Keratinocyte (primary cell): ENCODE data around the gene GJA3. TPM values are rescaled to one million over a fixed set of nuclear protein-coding genes. Genes with fewer than 3 reads are reported as not detected.
A peak's percentile ranks its signal among the peaks of the same experiment; 100 is the strongest.

Source experiments
- DNase-seq: peaks from one replicate; pipeline ENCODE4 v3.0.0-alpha.2; 2011; ENCODE audit warnings: low read depth, missing footprints, low spot score
- FAIRE-seq: peaks from 2 replicates; lab custom pipeline; 2011; peaks lifted over from hg19 to GRCh38; lab: Jason Lieb, UNC
- H2AFZ ChIP-seq: 2 replicates; pipeline ENCODE4 v1.6.0; 2012; ENCODE audit warnings: low read length, control low read depth, inconsistent platforms; ENCODE audit not compliant: control insufficient read depth
- H3K27ac ChIP-seq: 2 replicates; pipeline ENCODE4 v1.5.1; 2011; ENCODE audit warnings: low read length; ENCODE audit not compliant: control insufficient read depth, insufficient read depth
- H3K27me3 ChIP-seq: 3 replicates; pipeline ENCODE4 v1.6.0; 2011; ENCODE audit warnings: low read length; ENCODE audit not compliant: control insufficient read depth, insufficient read depth; ENCODE audit errors: extremely low read depth
- H3K36me3 ChIP-seq, 2 experiments: 2 replicates in 1 of 2; 3 replicates in 1 of 2; pipeline ENCODE4 v1.5.1; 2011; ENCODE audit warnings: low read length in 2 of 2, mild to moderate bottlenecking in 1 of 2; ENCODE audit not compliant: control insufficient read depth in 2 of 2, insufficient read depth in 2 of 2; ENCODE audit errors: extremely low read depth in 1 of 2
- H3K4me1 ChIP-seq: 3 replicates; pipeline ENCODE4 v1.5.1; 2011; ENCODE audit warnings: low read length; ENCODE audit not compliant: control insufficient read depth, insufficient read depth; ENCODE audit errors: extremely low read depth
- H3K4me2 ChIP-seq: 3 replicates; pipeline ENCODE4 v1.6.0; 2011; ENCODE audit warnings: low read depth, low read length; ENCODE audit not compliant: control insufficient read depth, insufficient read depth; ENCODE audit errors: extremely low read depth
- H3K4me3 ChIP-seq, 3 experiments: fragments of 200-600 bp in 1 of 3; sonication (generic) in 1 of 3; 2 replicates in 2 of 3; 3 replicates in 1 of 3; pipeline ENCODE4 v1.5.1; 2011 to 2016; ENCODE audit warnings: low read length in 3 of 3, mild to moderate bottlenecking in 3 of 3, control low read depth in 2 of 3, inconsistent platforms in 1 of 3, low read depth in 1 of 3, mixed read lengths in 1 of 3, mixed run types in 1 of 3, moderate library complexity in 1 of 3; ENCODE audit not compliant: control insufficient read depth in 2 of 3, insufficient read depth in 2 of 3; ENCODE audit errors: extremely low read depth in 1 of 3
- H3K79me2 ChIP-seq: 2 replicates; pipeline ENCODE4 v1.6.0; 2012; ENCODE audit warnings: low read length; ENCODE audit not compliant: control insufficient read depth, insufficient read depth
- H3K9ac ChIP-seq: 3 replicates; pipeline ENCODE4 v1.6.0; 2011; ENCODE audit warnings: low read length; ENCODE audit not compliant: control insufficient read depth, insufficient read depth; ENCODE audit errors: extremely low read depth
- H3K9me1 ChIP-seq: 3 replicates; pipeline ENCODE4 v1.6.0; 2011; ENCODE audit warnings: low read length; ENCODE audit not compliant: control insufficient read depth, insufficient read depth; ENCODE audit errors: extremely low read depth
- H3K9me3 ChIP-seq: 2 replicates; pipeline ENCODE4 v1.5.1; 2012; ENCODE audit warnings: low read depth, low read length; ENCODE audit not compliant: control insufficient read depth
- H4K20me1 ChIP-seq: 3 replicates; pipeline ENCODE4 v1.6.0; 2011; ENCODE audit warnings: low read length; ENCODE audit not compliant: control insufficient read depth, insufficient read depth; ENCODE audit errors: extremely low read depth
- CTCF ChIP-seq, 3 experiments: IDR thresholded peaks in 1 of 3; conservative IDR thresholded peaks in 1 of 3; optimal IDR thresholded peaks in 1 of 3; 2 replicates in 2 of 3; 3 replicates in 1 of 3; pipeline versions ENCODE3 to v1.5.1; 2011; ENCODE audit warnings: low read length in 3 of 3, mild to moderate bottlenecking in 3 of 3, moderate library complexity in 2 of 3, control low read depth in 1 of 3, inconsistent platforms in 1 of 3; ENCODE audit not compliant: insufficient read depth in 2 of 3; ENCODE audit errors: extremely low read depth in 1 of 3
- EZH2 ChIP-seq: IDR thresholded peaks from one replicate; pipeline ENCODE4 v1.6.1; 2012; ENCODE audit warnings: inconsistent platforms, mild to moderate bottlenecking, low read length, moderate library complexity
- dilution Hi-C: fragments of 300-500 bp; cut with MboI; formaldehyde crosslinking; loops from one replicate; pipeline ENCODE4 v1.7.0; 2020; ENCODE audit warnings: low sequenced_read_pairs; ENCODE audit not compliant: extremely low pct_ligation_motif_present
- polyA plus RNA-seq, 5 experiments: library from polyadenylated mRNA; depleted of rRNA in 3 of 5; stranded (reverse) in 3 of 5; stranded (forward) in 1 of 5; unstranded in 1 of 5; fragments of >200 nt; gene quantifications; 1 replicate in 1 of 5; 2 replicates in 3 of 5; 3 replicates in 1 of 5; pipeline versions ENCODE4 v1.2.1 to v1.2.3, GENCODE V29; 2011 to 2012; ENCODE audit warnings: missing spikeins in 2 of 5, low read depth in 1 of 5, low replicate concordance in 1 of 5

Gene GJA3
- polyA plus RNA-seq, 1 donor (not counting 4 experiments of a cell fraction or from before 2014, with no cell fraction given) = 0.09 TPM

GRCh38 chr13:20190481-20191310, 29.8 kb upstream of the GJA3 start:
- Histone ChIP-seq H3K4me3 (peak overlapping the region; percentile 46 to 92 (median 76)), H3K27me3 (no peaks in the 10 kb centered on the region), H3K9me3 (no peaks in the 10 kb centered on the region), H3K79me2 (peaks cover 18% of the 10 kb centered on the region), H3K27ac (peak overlapping the region; percentile 76), H3K9ac (peak overlapping the region; percentile 84), H4K20me1 (no peaks in the 10 kb centered on the region), H2AFZ (no peak overlapping the region), H3K4me1 (peaks cover 49% of the 10 kb centered on the region), H3K9me1 (no peaks in the 10 kb centered on the region), H3K4me2 (peak overlapping the region; percentile 92), H3K36me3 (peaks cover 17 to 24% of the 10 kb centered on the region in 2 experiments)
- DNase-seq (peak; percentile 45), FAIRE-seq (peak; percentile 58)
- dilution Hi-C loops = loop anchor here (25.0 kb wide), 2 partner anchors 197 to 297 kb away; no protein-coding TSS in a partner anchor
- TF ChIP-seq CTCF (optimal IDR thresholded peaks at IDR 0.05 in 1 of 3, IDR thresholded peaks at IDR 0.05 in 1 of 3, conservative IDR thresholded peaks at IDR 0.05 in 1 of 3; ENCODE audit: extremely low read depth in 1 of 3, insufficient read depth in 2 of 3, low read length in 3 of 3) (no peak), EZH2 (no peak)

DNA sequence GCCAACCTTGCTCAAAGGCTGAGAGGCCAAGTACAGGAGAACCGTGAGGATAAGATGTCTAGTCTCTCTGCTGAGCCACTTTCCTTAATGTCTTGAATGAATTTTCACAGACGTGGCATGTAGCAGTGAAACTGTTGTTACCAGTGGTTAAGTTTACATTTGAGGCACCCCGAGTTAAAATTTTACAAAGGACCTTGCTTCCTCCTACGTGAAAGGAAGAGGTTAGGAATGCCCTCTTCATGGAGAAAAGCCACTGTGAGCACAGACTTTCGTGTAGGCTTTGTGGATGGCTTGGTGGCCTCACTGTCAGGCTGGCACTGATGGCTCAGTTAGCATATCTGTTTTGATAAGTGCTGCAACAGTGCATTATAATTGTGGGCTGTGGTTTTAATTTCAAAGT, 29.2 kb upstream of the GJA3 start:
- peak overlapping the region; percentile 4 for H3K9ac ChIP-seq
- TF ChIP-seq CTCF (optimal IDR thresholded peaks at IDR 0.05 in 1 of 3, IDR thresholded peaks at IDR 0.05 in 1 of 3, conservative IDR thresholded peaks at IDR 0.05 in 1 of 3; ENCODE audit: extremely low read depth in 1 of 3, insufficient read depth in 2 of 3, low read length in 3 of 3) (no peak), EZH2 (no peak)
- DNase-seq (no peak), FAIRE-seq (no peak)
- no peaks in the 10 kb centered on the region for H3K9me1 ChIP-seq
- no peaks in the 10 kb centered on the region for H4K20me1 ChIP-seq
- H3K4me3 ChIP-seq = peak overlapping the region in 1 of 3 experiments; percentile 92
- H3K27ac ChIP-seq = peak overlapping the region; percentile 76
- no peak overlapping the region for H2AFZ ChIP-seq
- H3K4me1 ChIP-seq = peaks cover 44% of the 10 kb centered on the region
- no peaks in the 10 kb centered on the region for H3K27me3 ChIP-seq
- peaks cover 18% of the 10 kb centered on the region for H3K79me2 ChIP-seq
- H3K9me3 ChIP-seq = no peaks in the 10 kb centered on the region
- peaks cover 17 to 24% of the 10 kb centered on the region in 2 experiments for H3K36me3 ChIP-seq
- dilution Hi-C loops = loop anchor here (25.0 kb wide), 2 partner anchors 197 to 297 kb away; no protein-coding TSS in a partner anchor
- peak overlapping the region; percentile 92 for H3K4me2 ChIP-seq
